GM12878 (cell line): Measurements from ENCODE around the gene BMP7. TPM values are rescaled to one million over a fixed set of nuclear protein-coding genes. Genes with fewer than 3 reads are reported as not detected.

Source experiments
- ATAC-seq: fragments of 200-7000 bp; cut with Tn5 transposase; 3 replicates; pipeline ENCODE4 v1.9.1; 2020; ENCODE audit warnings: mild to moderate bottlenecking, moderate library complexity
- BruUV-seq: library from RNA; stranded (reverse); fragments of 400-500 nt; replicated peaks from 2 replicates; lab custom pipeline; 2021; lab: Mats Ljungman, UMichigan
- CTCF ChIA-PET: fragments of 300-600 bp; sonication (Branson Sonifier 250); formaldehyde crosslinking; extraction: SDS; loops from one replicate; lab custom pipeline; 2021; ENCODE audit warnings: inconsistent platforms; lab: Yijun Ruan, JAX
- POLR2A ChIA-PET: fragments of 350-600 bp; formaldehyde crosslinking; extraction: SDS; loops from one replicate; lab custom pipeline; 2021; ENCODE audit warnings: inconsistent platforms; lab: Charles Lee
- RAD21 ChIA-PET: fragments of 300-600 bp; sonication (Branson Sonifier 250); formaldehyde crosslinking; loops from one replicate; lab custom pipeline; 2023; ENCODE audit warnings: antibody characterized with exemption; ENCODE audit not compliant: unreplicated experiment; lab: Charles Lee
- SMC1A ChIA-PET: fragments of 300-600 bp; sonication (Branson Sonifier 250); formaldehyde crosslinking; loops from one replicate; lab custom pipeline; 2023; ENCODE audit not compliant: unreplicated experiment, uncharacterized antibody; lab: Charles Lee
- DNase-seq: peaks from one replicate; pipeline ENCODE4 v3.0.0-alpha.2; 2011; ENCODE audit warnings: low read depth, low spot score
- FAIRE-seq: peaks from 3 replicates; lab custom pipeline; 2011; peaks lifted over from hg19 to GRCh38; lab: Jason Lieb, UNC
- H2AFZ ChIP-seq: 2 replicates; pipeline ENCODE4 v1.6.0; 2011; ENCODE audit warnings: low read depth, low read length, control low read depth; ENCODE audit not compliant: control insufficient read depth
- H3K27ac ChIP-seq: 2 replicates; pipeline ENCODE4 v1.5.1; 2011; ENCODE audit warnings: control low read depth; ENCODE audit not compliant: control insufficient read depth, insufficient read depth
- H3K27me3 ChIP-seq, 2 experiments: replicated peaks in 1 of 2; 2 replicates each; pipeline versions ENCODE4 v1.6.0 to v1.6.1; 2011; ENCODE audit warnings: low read length in 1 of 2; ENCODE audit not compliant: control insufficient read depth in 2 of 2, insufficient read depth in 2 of 2
- H3K36me3 ChIP-seq, 2 experiments: 2 replicates each; pipeline ENCODE4 v1.5.1; 2011; ENCODE audit warnings: low read length in 1 of 2; ENCODE audit not compliant: control insufficient read depth in 2 of 2, insufficient read depth in 2 of 2
- H3K4me1 ChIP-seq: 2 replicates; pipeline ENCODE4 v1.6.1; 2011; ENCODE audit warnings: mild to moderate bottlenecking, low read length, moderate library complexity, mixed read lengths; ENCODE audit not compliant: control insufficient read depth, insufficient read depth
- H3K4me2 ChIP-seq: 2 replicates; pipeline ENCODE4 v1.6.0; 2011; ENCODE audit warnings: control low read depth; ENCODE audit not compliant: control insufficient read depth, insufficient read depth
- H3K4me3 ChIP-seq: fragments of 200-600 bp; sonication (generic); 2 replicates; pipeline ENCODE4 v1.5.1; 2016
- H3K79me2 ChIP-seq: 2 replicates; pipeline ENCODE4 v1.6.0; 2011; ENCODE audit warnings: low read length; ENCODE audit not compliant: control insufficient read depth, insufficient read depth
- H3K9ac ChIP-seq: 2 replicates; pipeline ENCODE4 v1.8.0; 2011; ENCODE audit warnings: low read length, control low read depth, mixed read lengths; ENCODE audit not compliant: control insufficient read depth, insufficient read depth
- H3K9me3 ChIP-seq: replicated peaks from 3 replicates; pipeline ENCODE4 v1.5.1; 2011; ENCODE audit warnings: mild to moderate bottlenecking, low read length; ENCODE audit not compliant: control insufficient read depth, insufficient read depth
- H4K20me1 ChIP-seq: 2 replicates; pipeline ENCODE4 v1.6.0; 2011; ENCODE audit not compliant: control insufficient read depth, insufficient read depth
- CBX5 ChIP-seq: sonication (generic); IDR thresholded peaks from 2 replicates; pipeline ENCODE4 v1.6.1; 2016; ENCODE audit warnings: low read depth, moderate library complexity, mild to moderate bottlenecking, inconsistent platforms
- CEBPZ ChIP-seq: fragments of 150-350 bp; IDR thresholded peaks from 2 replicates; pipeline ENCODE4 v1.6.1; 2016; ENCODE audit warnings: low read depth, low read length
- CREB1 ChIP-seq: IDR thresholded peaks from 2 replicates; pipeline ENCODE4 v1.6.1; 2012; ENCODE audit warnings: low read depth, mild to moderate bottlenecking, inconsistent platforms
- E2F8 ChIP-seq: fragments of 450-650 bp; IDR thresholded peaks from 2 replicates; pipeline ENCODE4 v1.6.1; 2018; ENCODE audit warnings: mild to moderate bottlenecking, low read depth, moderate library complexity; ENCODE audit not compliant: partially characterized antibody
- HDAC2 ChIP-seq: fragments of 200-600 bp; sonication (generic); IDR thresholded peaks from 2 replicates; pipeline ENCODE4 v1.6.1; 2017
- IKZF1 ChIP-seq: fragments of 450-650 bp; conservative IDR thresholded peaks from 2 replicates; pipeline ENCODE4 v1.6.1; 2017; ENCODE audit warnings: antibody characterized with exemption, mild to moderate bottlenecking
- KDM1A ChIP-seq: fragments of 200-600 bp; sonication (generic); IDR thresholded peaks from 2 replicates; pipeline ENCODE4 v1.6.1; 2016; ENCODE audit warnings: borderline replicate concordance
- NFYB ChIP-seq: IDR thresholded peaks from 2 replicates; pipeline ENCODE4 v1.6.1; 2011; ENCODE audit warnings: low read depth, mild to moderate bottlenecking, low read length, improper control_type of control experiment, moderate library complexity; ENCODE audit not compliant: insufficient read depth
- RAD21 ChIP-seq: IDR thresholded peaks from 2 replicates; pipeline ENCODE4 v1.6.1; 2011; ENCODE audit warnings: mild to moderate bottlenecking, low read depth, low read length, moderate library complexity; ENCODE audit not compliant: insufficient read depth
- WGBS: methylation state at CpG from one replicate; pipeline ENCODE4 v1.1.6; 2016; ENCODE audit warnings: low lambda C conversion rate; ENCODE audit not compliant: insufficient replicate concordance, insufficient coverage; ENCODE audit errors: missing lambda C conversion rate; 5-methylcytosine and 5-hydroxymethylcytosine counted together
- in situ Hi-C: fragments of 300-500 bp; cut with MboI; formaldehyde crosslinking; loops from 9 replicates; pipeline ENCODE4 v1.14.3; 2018; ENCODE audit warnings: mixed read lengths
- intact Hi-C: fragments of 100-400 bp; cut with micrococcal nuclease; formaldehyde crosslinking; loops from one replicate; pipeline ENCODE4 v1.14.2; 2022; ENCODE audit not compliant: unreplicated experiment
- polyA plus RNA-seq, 11 experiments: library from polyadenylated mRNA; depleted of rRNA in 4 of 11; unstranded in 6 of 11; stranded (reverse) in 5 of 11; fragments of >200 nt; fragmentation: Nextera tagmentation in 4 of 11; fragmentation: Illumina TruSeq in 1 of 11; extraction: Ambion mirVana in 4 of 11; extraction: Trizol in 1 of 11; gene quantifications; 1 replicate in 1 of 11; 2 replicates in 10 of 11; pipeline versions ENCODE4 v1.2.1 to v1.2.3, GENCODE V29; 2011 to 2016; ENCODE audit warnings: inconsistent platforms in 2 of 11, missing spikeins in 2 of 11, low read depth in 1 of 11
- total RNA-seq, 4 experiments: library from RNA; depleted of rRNA in 3 of 4; stranded (reverse); fragments of >200 nt in 3 of 4; fragmentation: Illumina TruSeq in 1 of 4; extraction: Trizol in 1 of 4; gene quantifications; 2 replicates each; pipeline versions ENCODE4 v1.2.1 to v1.2.3, GENCODE V29; 2013 to 2021
- TF ChIP-seq, protein P1 (sequence below): fragments of 450-650 bp; IDR thresholded peaks from 2 replicates; pipeline ENCODE4 v1.6.1; 2016; ENCODE audit warnings: mild to moderate bottlenecking

Gene BMP7
- total and polyA plus RNA-seq, 10 of the 15 experiments (the other 5 are each of a cell fraction or from before 2014, with no cell fraction given) = 0.18 to 0.51 (median 0.28) TPM; not detected in 7

DNA sequence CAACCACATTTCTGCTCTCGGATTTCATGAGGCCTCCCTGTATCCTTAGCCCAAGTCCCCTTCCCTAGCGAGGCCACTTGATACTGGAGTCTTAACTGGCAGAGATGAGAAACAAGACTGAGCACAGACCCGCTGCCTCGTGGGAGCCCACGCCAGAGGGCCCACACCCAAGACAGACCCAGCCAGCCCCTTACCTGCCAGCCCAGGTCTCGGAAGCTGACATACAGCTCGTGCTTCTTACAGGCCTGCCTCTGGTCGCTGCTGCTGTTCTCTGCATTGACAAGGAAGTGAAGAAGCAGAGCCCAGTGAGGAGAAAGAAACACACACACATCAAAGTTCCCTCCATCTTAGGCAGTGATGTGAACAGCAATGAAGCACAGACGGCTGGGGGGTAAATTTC is 91.7 kb downstream of the BMP7 start (continued):
- TF ChIP-seq, protein P1, sequence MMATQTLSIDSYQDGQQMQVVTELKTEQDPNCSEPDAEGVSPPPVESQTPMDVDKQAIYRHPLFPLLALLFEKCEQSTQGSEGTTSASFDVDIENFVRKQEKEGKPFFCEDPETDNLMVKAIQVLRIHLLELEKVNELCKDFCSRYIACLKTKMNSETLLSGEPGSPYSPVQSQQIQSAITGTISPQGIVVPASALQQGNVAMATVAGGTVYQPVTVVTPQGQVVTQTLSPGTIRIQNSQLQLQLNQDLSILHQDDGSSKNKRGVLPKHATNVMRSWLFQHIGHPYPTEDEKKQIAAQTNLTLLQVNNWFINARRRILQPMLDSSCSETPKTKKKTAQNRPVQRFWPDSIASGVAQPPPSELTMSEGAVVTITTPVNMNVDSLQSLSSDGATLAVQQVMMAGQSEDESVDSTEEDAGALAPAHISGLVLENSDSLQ = no peak
- TF ChIP-seq E2F8 = no peak
- TF ChIP-seq KDM1A = no peak
- TF ChIP-seq HDAC2 = no peak
- no peak for TF ChIP-seq RAD21
- no peak for TF ChIP-seq CREB1

DNA sequence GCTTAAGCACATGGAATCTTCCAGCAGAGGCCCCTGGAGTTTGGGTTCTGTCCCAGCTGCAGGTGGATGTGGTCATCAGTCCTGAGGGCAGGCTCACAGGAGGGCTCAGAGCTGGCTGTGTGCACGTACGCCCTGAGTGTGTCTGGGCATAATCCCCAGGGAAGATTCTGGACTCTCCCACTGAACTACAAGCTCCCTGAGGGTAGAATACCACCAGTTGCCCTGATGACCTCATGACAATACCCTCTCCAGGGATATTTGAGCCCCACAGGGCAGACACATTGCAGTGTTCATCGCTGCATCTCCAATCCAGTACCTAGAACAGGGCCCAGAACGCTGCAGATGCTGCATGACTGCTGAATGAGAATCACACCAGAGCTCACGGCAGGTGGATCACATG is 92.5 kb downstream of the BMP7 start:
- RAD21 ChIA-PET = no interaction called here
- Histone ChIP-seq H3K4me2 (no peak overlapping the region), H3K4me3 (no peak overlapping the region), H3K9me3 (no peaks in the 10 kb centered on the region), H3K79me2 (no peaks in the 10 kb centered on the region), H3K4me1 (peaks cover 3% of the 10 kb centered on the region), H4K20me1 (no peaks in the 10 kb centered on the region), H3K36me3 (no peaks in the 10 kb centered on the region), H3K27me3 (no peaks in the 10 kb centered on the region; a peak in 2 of 4 replicates), H3K27ac (no peak overlapping the region), H3K9ac (no peak overlapping the region), H2AFZ (no peak overlapping the region)
- 37% methylated on average over 5 of the region's 5 CpGs for WGBS
- SMC1A ChIA-PET = no interaction called here
- intact Hi-C loops (no loop called here), in situ Hi-C loops (no loop called here)
- BruUV-seq = no TSS peak
- CTCF ChIA-PET = interaction anchor here (0.7 kb wide), 1 partner anchor 33 kb away, joined by 3 read pairs; no protein-coding TSS in a partner anchor
- TF ChIP-seq IKZF1 = no peak
- TF ChIP-seq NFYB = no peak
- TF ChIP-seq CEBPZ = no peak
- no peak for TF ChIP-seq CBX5
- DNase-seq (no peak), FAIRE-seq (no peak), ATAC-seq (no peak)
- POLR2A ChIA-PET = no interaction called here
